ENCODE measurements around the gene FAM20C.

The FAM20C gene

GRCh38 chr7:158771-159170 lies 33.6 kb upstream of the FAM20C start:
- no peak for FAIRE-seq
- DNase-seq (ENCODE audit: low spot score) = no peak

- DNase-seq (ENCODE audit: low spot score) (no peak), FAIRE-seq (peak; percentile 13)
Observed at GRCh38 chr7:159370-160270, 32.8 kb upstream of the FAM20C start.

GRCh38 chr7:160958-161725 lies 31.2 kb upstream of the FAM20C start:
- FAIRE-seq = no peak
- DNase-seq (ENCODE audit: low spot score) = no peak

- DNase-seq (ENCODE audit: low spot score) = no peak
- FAIRE-seq = no peak
Observed at GRCh38 chr7:162632-163297, 29.6 kb upstream of the FAM20C start.

GRCh38 chr7:163298-163695 lies 29.1 kb upstream of the FAM20C start:
- FAIRE-seq = no peak
- no peak for DNase-seq (ENCODE audit: low spot score)

GRCh38 chr7:163971-164881 lies 28.1 kb upstream of the FAM20C start:
- DNase-seq (ENCODE audit: low spot score) (no peak), FAIRE-seq (peak; percentile 9)

GRCh38 chr7:164882-165660 lies 27.3 kb upstream of the FAM20C start:
- DNase-seq (ENCODE audit: low spot score) (no peak), FAIRE-seq (no peak)

GRCh38 chr7:165661-166337 lies 26.6 kb upstream of the FAM20C start:
- DNase-seq (ENCODE audit: low spot score) (no peak), FAIRE-seq (peak; percentile 61)

GRCh38 chr7:166338-167060 lies 25.9 kb upstream of the FAM20C start:
- no peak for FAIRE-seq
- DNase-seq (ENCODE audit: low spot score) = no peak

- FAIRE-seq (no peak), DNase-seq (ENCODE audit: low spot score) (no peak)
Observed at GRCh38 chr7:167090-167855, 25.1 kb upstream of the FAM20C start.

- DNase-seq (ENCODE audit: low spot score) (no peak), FAIRE-seq (peak; percentile 85)
Observed at GRCh38 chr7:167976-168791, 24.2 kb upstream of the FAM20C start.

- no peak for DNase-seq (ENCODE audit: low spot score)
- FAIRE-seq = peak; percentile 50
Observed at GRCh38 chr7:169276-170172, 22.8 kb upstream of the FAM20C start.

GRCh38 chr7:170551-171363 lies 21.6 kb upstream of the FAM20C start:
- DNase-seq (ENCODE audit: low spot score) (no peak), FAIRE-seq (no peak)

- DNase-seq (ENCODE audit: low spot score) = no peak
- FAIRE-seq = peak; percentile 62
Observed at GRCh38 chr7:171364-171904, 20.9 kb upstream of the FAM20C start.

GRCh38 chr7:171912-172515 lies 20.4 kb upstream of the FAM20C start:
- DNase-seq (ENCODE audit: low spot score) (no peak), FAIRE-seq (no peak)
